ENCODE data around the gene COL5A1. TPM values are rescaled to one million over a fixed set of nuclear protein-coding genes. Genes with fewer than 3 reads are reported as not detected.

COL5A1 gene
- total RNA-seq, 1 donor from 2014 or later, result 6.1 TPM

GRCh38 chr9:134860510-134860909 lies 218.9 kb downstream of the COL5A1 start:
- Mint-ChIP-seq H3K36me3 (no peaks in the 10 kb centered on the region), H3K27me3 (ENCODE audit: insufficient read depth, low read depth) (peaks cover 8% of the 10 kb centered on the region), H3K4me3 (no peak overlapping the region), H3K27ac (no peak overlapping the region), H3K4me1 (no peaks in the 10 kb centered on the region), H3K9me3 (peaks cover 5% of the 10 kb centered on the region)
- Histone ChIP-seq H3K27me3 (no peaks in the 10 kb centered on the region), H3K36me3 (no peaks in the 10 kb centered on the region), H3K9me3 (ENCODE audit: low read depth) (no peaks in the 10 kb centered on the region), H3K9ac (no peak overlapping the region), H3K27ac (no peak overlapping the region), H3K4me1 (no peaks in the 10 kb centered on the region), H2AFZ (replicated peaks) (no peak overlapping the region), H3F3A (ENCODE audit: low read depth) (no peaks in the 10 kb centered on the region), H4K20me1 (ENCODE audit: low read depth) (no peaks in the 10 kb centered on the region), H3K79me2 (ENCODE audit: low read depth) (no peaks in the 10 kb centered on the region), H3K4me2 (no peak overlapping the region), H3K4me3 (no peak overlapping the region)
- TF ChIP-seq, protein P1, sequence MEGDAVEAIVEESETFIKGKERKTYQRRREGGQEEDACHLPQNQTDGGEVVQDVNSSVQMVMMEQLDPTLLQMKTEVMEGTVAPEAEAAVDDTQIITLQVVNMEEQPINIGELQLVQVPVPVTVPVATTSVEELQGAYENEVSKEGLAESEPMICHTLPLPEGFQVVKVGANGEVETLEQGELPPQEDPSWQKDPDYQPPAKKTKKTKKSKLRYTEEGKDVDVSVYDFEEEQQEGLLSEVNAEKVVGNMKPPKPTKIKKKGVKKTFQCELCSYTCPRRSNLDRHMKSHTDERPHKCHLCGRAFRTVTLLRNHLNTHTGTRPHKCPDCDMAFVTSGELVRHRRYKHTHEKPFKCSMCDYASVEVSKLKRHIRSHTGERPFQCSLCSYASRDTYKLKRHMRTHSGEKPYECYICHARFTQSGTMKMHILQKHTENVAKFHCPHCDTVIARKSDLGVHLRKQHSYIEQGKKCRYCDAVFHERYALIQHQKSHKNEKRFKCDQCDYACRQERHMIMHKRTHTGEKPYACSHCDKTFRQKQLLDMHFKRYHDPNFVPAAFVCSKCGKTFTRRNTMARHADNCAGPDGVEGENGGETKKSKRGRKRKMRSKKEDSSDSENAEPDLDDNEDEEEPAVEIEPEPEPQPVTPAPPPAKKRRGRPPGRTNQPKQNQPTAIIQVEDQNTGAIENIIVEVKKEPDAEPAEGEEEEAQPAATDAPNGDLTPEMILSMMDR (IDR thresholded peaks at IDR 0.05), result no peak
- no peak for TF ChIP-seq EZH2 (IDR thresholded peaks at IDR 0.05)
- no peak for TF ChIP-seq EZH2phosphoT487 (IDR thresholded peaks at IDR 0.05)
- no peak for DNase-seq (ENCODE audit: low spot score)

DNA sequence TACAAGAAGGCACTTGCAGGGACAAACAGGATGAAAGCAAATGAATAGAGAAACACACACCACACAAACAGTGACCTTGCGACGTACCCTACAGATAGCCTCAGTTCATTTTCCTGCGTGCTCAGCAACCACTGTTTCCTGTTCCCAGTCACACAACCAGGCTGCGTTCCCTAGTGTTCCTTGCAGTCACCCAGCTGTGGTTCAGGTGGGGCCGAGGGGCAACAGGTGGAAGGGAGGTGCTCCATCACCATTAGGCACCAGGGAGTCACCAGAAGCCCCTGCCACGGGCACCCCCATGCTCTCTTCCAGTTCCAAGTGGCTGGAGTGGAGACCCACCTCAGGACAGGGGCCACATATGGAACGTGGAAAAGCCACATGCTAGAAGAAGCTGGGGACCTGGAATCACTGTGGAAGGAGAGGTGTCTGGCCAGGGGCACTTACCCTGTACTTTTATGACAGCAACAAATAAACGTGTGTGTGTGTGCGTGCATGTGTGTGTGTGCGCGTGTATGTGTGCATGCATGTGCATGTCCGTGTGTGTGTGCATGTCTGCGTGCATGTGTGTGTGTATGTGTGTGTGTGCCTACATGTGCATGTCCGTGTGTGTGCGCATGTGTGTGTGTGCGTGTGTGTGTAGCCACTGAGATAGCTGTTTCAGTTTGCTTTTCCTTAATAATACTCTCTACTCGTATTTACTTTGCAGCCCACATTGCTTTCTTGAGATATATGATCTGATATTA lies 220.2 kb downstream of the COL5A1 start:
- H3K27ac Mint-ChIP-seq, result no peak overlapping the region
- Histone ChIP-seq H3K27ac (no peak overlapping the region), H3K4me1 (no peaks in the 10 kb centered on the region), H3K9ac (no peak overlapping the region), H3K9me3 (ENCODE audit: low read depth) (no peaks in the 10 kb centered on the region), H2AFZ (replicated peaks) (no peak overlapping the region), H3K79me2 (ENCODE audit: low read depth) (no peaks in the 10 kb centered on the region), H3K4me2 (no peak overlapping the region), H3K36me3 (no peaks in the 10 kb centered on the region), H3K4me3 (no peak overlapping the region), H3K27me3 (no peaks in the 10 kb centered on the region), H4K20me1 (ENCODE audit: low read depth) (no peaks in the 10 kb centered on the region), H3F3A (ENCODE audit: low read depth) (no peaks in the 10 kb centered on the region)
- no peak for DNase-seq (ENCODE audit: low spot score)
- peaks cover 8% of the 10 kb centered on the region for H3K27me3 Mint-ChIP-seq (ENCODE audit: insufficient read depth, low read depth)
- no peaks in the 10 kb centered on the region for H3K36me3 Mint-ChIP-seq
- no peak overlapping the region for H3K4me3 Mint-ChIP-seq
- TF ChIP-seq, protein P1 (IDR thresholded peaks at IDR 0.05), result no peak
- TF ChIP-seq EZH2 (IDR thresholded peaks at IDR 0.05) (no peak), EZH2phosphoT487 (IDR thresholded peaks at IDR 0.05) (no peak)
- H3K9me3 Mint-ChIP-seq, result peaks cover 5% of the 10 kb centered on the region
- H3K4me1 Mint-ChIP-seq, result no peaks in the 10 kb centered on the region

GRCh38 chr9:134863306-134863902 lies 221.8 kb downstream of the COL5A1 start:
- Histone ChIP-seq H3K4me2 (no peak overlapping the region), H3K79me2 (ENCODE audit: low read depth) (no peaks in the 10 kb centered on the region), H4K20me1 (ENCODE audit: low read depth) (no peaks in the 10 kb centered on the region), H3K27me3 (no peaks in the 10 kb centered on the region), H3K36me3 (no peaks in the 10 kb centered on the region), H3K27ac (no peak overlapping the region), H3F3A (ENCODE audit: low read depth) (no peaks in the 10 kb centered on the region), H3K4me1 (no peaks in the 10 kb centered on the region), H3K4me3 (no peak overlapping the region), H3K9me3 (ENCODE audit: low read depth) (no peaks in the 10 kb centered on the region), H3K9ac (no peak overlapping the region), H2AFZ (replicated peaks) (no peak overlapping the region)
- Mint-ChIP-seq H3K4me1 (no peaks in the 10 kb centered on the region), H3K27me3 (ENCODE audit: insufficient read depth, low read depth) (peaks cover 10% of the 10 kb centered on the region), H3K4me3 (no peak overlapping the region), H3K9me3 (peaks cover 2% of the 10 kb centered on the region), H3K36me3 (no peaks in the 10 kb centered on the region), H3K27ac (no peak overlapping the region)
- DNase-seq (ENCODE audit: low spot score), result no peak
- TF ChIP-seq EZH2 (IDR thresholded peaks at IDR 0.05) (no peak), EZH2phosphoT487 (IDR thresholded peaks at IDR 0.05) (no peak)
- TF ChIP-seq, protein P1 (IDR thresholded peaks at IDR 0.05), result no peak
